ENCODE data around the gene SYT1. TPM values are rescaled to one million over a fixed set of nuclear protein-coding genes. Genes with fewer than 3 reads are reported as not detected.

The SYT1 gene
- total RNA-seq, 1 donor from 2014 or later, result not detected

GRCh38 chr12:79381248-79382208, 517.0 kb downstream of the SYT1 start:
- intact Hi-C loops (cut with micrococcal nuclease), result no loop called here

DNA sequence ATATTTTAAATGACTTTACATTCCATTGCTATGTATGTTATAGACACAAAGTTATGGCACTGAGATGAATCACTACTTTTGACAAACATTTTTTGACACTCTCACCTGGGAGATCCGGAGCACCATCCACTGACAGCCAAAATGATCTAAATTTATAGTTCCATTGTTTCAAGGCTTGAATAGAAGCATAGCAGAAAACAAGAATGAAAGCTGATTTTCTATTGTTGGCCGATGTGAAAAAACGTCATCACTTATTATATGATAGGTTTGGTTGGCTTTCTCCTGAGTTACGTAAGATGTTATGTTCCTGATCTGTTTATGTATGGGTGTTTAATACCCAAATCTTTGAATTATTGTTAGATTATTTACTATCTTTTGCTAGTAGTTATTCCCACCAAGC, 520.0 kb downstream of the SYT1 start:
- intact Hi-C loops (cut with micrococcal nuclease), result no loop called here

- intact Hi-C loops (cut with micrococcal nuclease), result no loop called here
These were observed 523.4 kb downstream of the SYT1 start for GRCh38 chr12:79388011-79388410.

GRCh38 chr12:79393842-79394241, 529.3 kb downstream of the SYT1 start:
- intact Hi-C loops (cut with micrococcal nuclease), result no loop called here

DNA sequence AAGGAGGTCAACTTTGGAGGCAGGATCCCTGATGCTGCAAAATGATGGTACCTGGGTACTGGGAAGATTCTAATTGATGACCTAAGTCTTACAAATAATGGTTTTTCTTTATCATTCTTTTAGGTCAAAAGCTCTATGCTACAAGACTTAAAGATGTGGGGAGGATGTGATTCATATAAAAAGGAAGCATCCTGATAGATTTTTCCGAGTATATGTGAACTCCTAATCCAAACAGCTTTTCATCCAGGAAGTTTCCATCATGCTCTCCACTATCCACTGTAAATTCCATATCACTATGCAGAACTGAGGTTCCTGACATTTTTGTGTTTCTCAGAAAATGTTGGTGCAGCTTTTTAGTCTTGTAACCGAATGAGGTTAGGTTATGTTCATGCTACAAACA, 533.0 kb downstream of the SYT1 start:
- intact Hi-C loops (cut with micrococcal nuclease), result no loop called here

GRCh38 chr12:79400481-79400880, 535.9 kb downstream of the SYT1 start:
- intact Hi-C loops (cut with micrococcal nuclease), result loop anchor here (10.0 kb wide), 1 partner anchor 334 kb away; no protein-coding TSS in a partner anchor

DNA sequence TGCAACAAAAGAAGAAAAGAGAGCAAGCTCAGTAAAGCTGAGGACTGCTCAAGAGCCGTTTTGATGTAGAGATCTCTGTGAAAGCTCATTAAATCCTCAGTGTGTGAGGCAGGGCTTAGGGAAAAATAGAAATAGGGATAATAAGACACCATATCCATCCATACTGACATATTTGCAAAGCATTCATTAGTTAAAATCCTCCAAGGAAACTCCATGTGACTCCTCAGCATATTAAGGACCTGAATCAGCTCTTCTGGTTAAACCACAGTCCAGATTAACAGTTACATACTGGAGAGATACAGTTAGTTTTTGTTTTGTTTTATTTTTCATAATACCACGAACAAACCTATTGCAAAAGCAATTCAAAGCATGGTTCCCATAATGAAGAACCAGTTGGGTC, 538.0 kb downstream of the SYT1 start:
- intact Hi-C loops (cut with micrococcal nuclease), result loop anchor here (10.0 kb wide), 1 partner anchor 332 kb away; no protein-coding TSS in a partner anchor

DNA sequence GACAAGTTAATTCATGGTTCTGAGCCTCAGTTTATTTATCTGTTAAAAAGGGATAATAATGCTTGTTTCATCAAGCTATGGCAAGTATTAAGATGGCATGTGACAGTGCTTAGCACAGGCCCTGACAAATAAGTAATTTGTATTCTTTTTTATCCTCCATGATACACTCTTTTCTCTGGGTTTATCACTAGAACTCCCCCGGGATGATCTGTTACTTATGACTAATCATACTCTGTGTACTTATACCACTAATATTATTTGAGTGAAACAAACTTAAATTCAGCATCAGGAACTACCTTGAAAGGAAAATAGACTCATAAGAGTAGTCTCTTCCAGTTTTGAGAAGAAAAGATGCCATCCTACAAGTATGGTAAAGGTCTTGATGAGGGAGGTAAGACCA, 542.4 kb downstream of the SYT1 start:
- intact Hi-C loops (cut with micrococcal nuclease), result loop anchor here (10.0 kb wide), 1 partner anchor 328 kb away; no protein-coding TSS in a partner anchor

DNA sequence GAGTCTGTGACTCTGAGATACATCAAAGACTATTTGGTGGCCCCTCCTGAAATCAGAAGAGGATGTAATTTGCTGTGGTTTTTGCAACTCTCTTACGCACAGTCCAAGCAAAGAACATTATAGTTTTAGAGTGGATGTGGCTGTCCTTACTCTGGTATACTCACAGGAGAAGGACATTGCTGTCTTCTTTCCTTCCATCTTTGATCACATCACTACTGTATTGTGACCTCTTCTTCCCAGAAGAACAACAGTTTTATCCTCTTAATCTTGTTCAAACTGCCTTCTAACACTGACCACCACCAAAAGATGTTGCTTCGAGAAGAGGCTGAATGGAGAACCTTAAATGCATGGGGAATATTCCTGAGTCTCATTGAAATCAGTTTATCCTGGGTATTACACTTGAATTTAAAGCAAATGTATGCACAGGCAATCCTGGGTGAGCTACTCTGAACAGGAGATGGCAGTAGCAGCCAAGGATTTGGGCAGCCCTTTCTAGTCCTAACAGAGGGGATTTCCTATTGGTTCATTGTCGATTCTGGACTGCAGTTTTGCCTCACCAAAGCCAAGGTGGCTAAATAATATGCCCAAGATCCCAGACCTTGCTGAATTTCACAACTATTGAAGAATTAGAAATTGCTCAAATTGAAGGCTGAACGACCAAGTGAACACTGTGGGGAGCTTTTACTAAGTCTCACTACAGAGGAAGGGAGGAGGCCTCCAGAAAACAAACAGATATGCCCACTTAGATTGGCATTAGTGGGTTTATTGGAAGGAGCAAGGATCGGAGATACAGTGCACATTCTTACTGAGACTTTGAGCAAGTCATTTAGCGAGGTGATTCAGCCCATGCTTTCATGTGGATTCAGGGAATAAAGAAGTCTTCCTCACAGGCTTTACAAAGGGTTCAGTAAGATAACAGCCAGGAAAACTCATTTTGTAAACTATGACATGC, 543.4 kb downstream of the SYT1 start:
- intact Hi-C loops (cut with micrococcal nuclease), result loop anchor here (10.0 kb wide), 1 partner anchor 327 kb away; no protein-coding TSS in a partner anchor

- intact Hi-C loops (cut with micrococcal nuclease), result loop anchor here (10.0 kb wide), 1 partner anchor 326 kb away; no protein-coding TSS in a partner anchor
These were observed 544.1 kb downstream of the SYT1 start for GRCh38 chr12:79408689-79409088.

DNA sequence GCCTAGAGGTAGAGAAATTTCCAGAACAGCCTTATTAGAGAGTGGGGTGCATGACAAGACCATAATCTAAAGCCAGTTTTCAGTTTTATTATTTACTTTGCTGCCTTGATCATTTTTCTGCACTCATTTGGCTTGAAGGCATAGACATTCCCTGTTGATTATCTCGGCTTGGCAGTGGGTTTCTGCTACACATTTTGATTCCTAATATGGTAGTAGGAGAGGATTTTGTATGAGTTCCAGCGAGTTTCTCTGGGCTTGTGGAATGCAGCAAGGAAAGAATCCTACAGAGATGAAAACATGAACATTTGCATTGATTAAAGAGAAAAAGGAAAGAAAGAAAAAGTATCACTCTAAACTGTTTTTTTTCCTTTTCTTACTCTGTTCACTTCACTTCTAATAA, 545.0 kb downstream of the SYT1 start:
- intact Hi-C loops (cut with micrococcal nuclease), result loop anchor here (10.0 kb wide), 1 partner anchor 325 kb away; no protein-coding TSS in a partner anchor

- intact Hi-C loops (cut with micrococcal nuclease), result no loop called here
These were observed 547.2 kb downstream of the SYT1 start for GRCh38 chr12:79411791-79412190.

GRCh38 chr12:79413796-79414195, 549.2 kb downstream of the SYT1 start:
- intact Hi-C loops (cut with micrococcal nuclease), result no loop called here

DNA sequence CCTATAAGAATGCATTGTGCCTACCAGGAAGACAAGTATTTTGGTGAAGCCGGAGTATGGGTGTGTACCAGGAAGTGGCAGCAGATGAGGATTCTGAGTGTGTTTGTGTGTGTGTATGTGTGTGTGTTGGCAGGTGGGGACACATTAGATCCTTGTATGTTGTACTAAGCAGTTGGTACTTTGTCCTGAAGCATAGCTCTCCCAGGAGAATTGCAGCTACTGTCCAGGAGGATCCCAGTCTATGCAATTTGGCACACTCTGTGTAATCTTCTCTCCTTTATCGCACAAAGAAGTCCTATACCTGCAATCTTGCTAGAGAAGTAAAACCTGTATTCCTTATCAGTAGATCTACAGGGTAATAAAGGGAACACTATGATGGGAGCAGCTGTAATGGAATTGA, 549.7 kb downstream of the SYT1 start:
- intact Hi-C loops (cut with micrococcal nuclease), result no loop called here

DNA sequence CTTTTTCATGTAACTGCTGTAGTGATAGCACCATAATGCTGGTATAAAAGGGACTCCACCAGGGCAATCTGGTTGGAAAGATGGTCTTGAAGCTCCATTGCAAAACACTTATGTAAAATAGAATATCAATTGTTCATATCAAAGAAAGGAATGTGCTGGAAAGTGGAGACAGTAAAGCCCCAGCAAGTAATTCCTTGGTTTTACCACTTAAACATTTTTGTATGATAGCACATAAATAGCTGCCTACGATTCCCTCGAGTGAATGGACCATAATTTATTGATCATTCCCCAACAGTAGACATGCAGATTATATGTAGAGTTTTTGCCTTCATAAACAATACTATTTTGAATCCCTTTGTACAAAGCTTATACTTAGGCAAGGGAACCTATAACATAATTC, 550.7 kb downstream of the SYT1 start:
- intact Hi-C loops (cut with micrococcal nuclease), result no loop called here

DNA sequence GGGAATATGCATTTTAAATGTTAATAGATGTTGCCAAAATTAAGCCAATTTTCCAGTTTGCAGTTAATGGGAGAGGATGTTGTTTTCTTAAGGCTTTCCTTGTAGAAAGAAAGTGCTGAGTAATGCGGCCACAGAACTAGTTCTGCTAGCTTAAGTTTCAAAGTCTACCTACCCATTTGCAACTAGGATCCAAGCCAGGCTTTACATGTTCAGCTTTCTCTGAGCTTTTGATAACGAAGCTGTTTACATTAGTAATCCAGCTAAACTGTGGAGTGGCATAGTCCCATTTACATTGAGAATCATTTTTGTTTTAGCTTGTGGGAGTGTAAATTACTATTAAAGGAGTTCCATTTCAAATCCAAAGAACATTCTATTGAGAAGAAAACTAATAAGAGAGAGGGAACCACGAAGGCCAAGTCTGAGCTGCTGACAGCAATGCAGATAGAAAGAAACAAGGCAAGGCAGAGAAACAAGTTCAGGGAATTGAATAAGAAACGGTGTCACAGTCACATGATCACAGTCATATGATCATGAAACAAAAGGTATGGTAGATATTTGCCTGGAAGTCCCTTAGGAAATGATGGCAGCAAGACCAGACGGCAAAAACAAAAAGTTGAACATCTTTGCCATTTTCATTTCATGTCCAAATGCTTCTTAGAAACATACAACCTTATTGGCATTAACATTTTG, 551.3 kb downstream of the SYT1 start:
- intact Hi-C loops (cut with micrococcal nuclease), result no loop called here

DNA sequence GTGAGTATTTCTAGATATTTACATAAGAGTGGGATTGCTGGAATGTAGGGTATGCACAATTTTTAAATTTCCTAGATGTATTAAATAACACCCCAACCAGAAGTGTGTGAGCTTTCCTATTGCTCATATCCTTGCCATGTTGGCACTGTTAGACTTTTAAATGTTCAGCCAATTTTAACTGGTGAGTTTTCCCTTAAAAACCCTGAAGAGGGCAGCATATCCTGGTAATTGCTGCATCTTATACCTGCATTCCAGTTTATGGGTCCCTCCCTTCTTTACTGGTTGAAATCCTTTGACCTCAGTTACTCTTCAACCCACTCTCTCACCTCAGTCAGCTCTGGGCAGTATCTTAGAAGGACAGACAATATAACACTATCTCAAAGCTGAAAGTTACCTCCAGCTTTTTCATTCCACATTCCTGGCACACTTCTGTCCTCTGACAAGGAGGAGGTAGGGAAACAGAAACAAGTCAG, 555.6 kb downstream of the SYT1 start:
- intact Hi-C loops (cut with micrococcal nuclease), result no loop called here

GRCh38 chr12:79421236-79421740, 556.7 kb downstream of the SYT1 start:
- intact Hi-C loops (cut with micrococcal nuclease), result no loop called here

DNA sequence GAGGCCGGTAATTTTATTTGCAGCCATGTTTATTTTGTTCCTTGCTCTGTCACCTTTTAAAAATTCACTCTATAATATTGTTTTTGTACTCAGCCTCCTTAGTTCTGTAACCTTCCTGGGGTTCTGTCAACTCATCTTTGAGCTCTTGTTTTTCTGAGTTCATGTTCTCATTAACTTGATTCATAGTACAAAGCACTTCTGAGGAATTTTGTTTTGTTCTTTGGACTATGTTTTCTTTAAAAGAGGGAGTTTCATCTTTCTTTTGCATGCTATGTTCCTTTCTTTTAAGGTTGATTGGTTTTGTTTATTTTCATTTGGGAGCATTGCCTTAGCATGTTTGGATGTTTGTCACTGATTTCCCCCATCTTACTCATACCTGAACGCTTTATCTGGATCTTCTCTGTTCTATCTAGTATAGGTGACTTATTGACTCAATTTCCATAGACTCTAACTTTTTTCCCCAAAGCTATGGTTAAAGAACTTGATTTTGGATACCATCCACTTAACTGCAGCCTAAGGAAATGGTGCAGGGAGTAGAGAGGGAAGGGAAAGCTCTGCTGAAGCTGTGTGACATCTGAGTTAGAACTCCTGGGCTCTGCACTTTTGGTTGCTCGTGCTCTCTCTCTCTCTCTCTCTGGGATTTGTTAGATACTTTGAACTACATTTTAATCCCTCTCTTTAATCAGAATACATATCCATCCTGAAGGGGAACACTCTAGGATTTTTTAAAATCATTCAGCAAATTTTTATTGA, 557.7 kb downstream of the SYT1 start:
- intact Hi-C loops (cut with micrococcal nuclease), result no loop called here

- intact Hi-C loops (cut with micrococcal nuclease), result no loop called here
These were observed 559.0 kb downstream of the SYT1 start for GRCh38 chr12:79423560-79423959.
